GM12892 (cell line): ENCODE measurements around the gene IBTK.

Experiments used
- POLR2A ChIP-seq: IDR thresholded peaks from 2 replicates; pipeline ENCODE4 v1.6.1; 2011; ENCODE audit warnings: low read depth, low read length, control low read depth
- POLR2AphosphoS5 ChIP-seq: IDR thresholded peaks from 2 replicates; pipeline ENCODE4 v1.6.1; 2011; ENCODE audit warnings: low read depth, low read length, control low read depth

DNA sequence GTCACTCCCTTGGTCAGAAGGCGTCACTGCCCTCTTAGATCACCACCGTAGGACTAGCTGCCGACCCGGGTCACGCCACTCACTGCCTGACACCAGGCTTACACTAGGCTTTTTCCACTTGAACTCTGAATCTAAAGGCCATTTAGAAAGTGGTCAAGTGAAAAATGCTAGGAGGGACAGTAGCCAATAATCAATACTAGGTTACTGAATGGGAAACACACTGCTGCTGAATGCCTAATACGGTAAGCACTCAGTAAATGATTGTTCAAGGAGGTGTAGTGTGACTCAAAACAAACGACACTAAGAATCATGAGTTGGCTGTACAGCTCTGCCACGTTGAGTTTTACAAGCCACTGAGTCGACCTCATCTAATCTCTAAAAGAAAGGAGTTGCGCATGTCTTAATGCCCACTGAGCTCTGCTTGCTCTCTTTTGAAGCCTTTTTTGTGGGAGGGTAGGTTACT, 760 bp upstream of the IBTK start:
- TF ChIP-seq POLR2A = no peak
- no peak for TF ChIP-seq POLR2AphosphoS5
